ENCODE measurements around the gene ANXA1. TPM values are rescaled to one million over a fixed set of nuclear protein-coding genes. Genes with fewer than 3 reads are reported as not detected.

ANXA1 gene
- total and polyA plus RNA-seq, 10 donors, result 45.5 to 123 (median 73.3) TPM

DNA sequence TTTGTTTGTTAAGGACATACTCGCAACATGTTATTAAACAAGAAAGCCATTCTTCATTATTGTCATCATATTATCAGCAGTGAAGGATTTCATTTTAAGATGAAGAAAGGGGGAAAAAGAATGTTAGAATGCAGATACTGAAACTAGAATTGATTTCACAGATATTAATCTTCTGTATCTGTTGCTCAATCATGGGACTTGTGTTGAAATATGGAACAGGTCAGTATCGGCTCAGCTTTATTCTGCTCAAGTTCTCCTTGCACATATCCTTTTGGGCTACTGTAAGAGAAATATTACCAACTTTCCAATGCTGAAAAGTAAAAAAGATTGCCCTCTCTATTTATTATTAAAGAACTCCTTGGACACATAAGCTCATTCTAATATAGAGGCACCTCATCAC lies 13.8 kb upstream of the ANXA1 start:
- Histone ChIP-seq H3K9me3 (no peaks in the 10 kb centered on the region), H3K27me3 (replicated peaks in 1 of 7) (no peaks in the 10 kb centered on the region)
- WGBS, 5 donors, result 66 to 85% (median 82%) methylated on average over 2 of the region's 2 CpGs

DNA sequence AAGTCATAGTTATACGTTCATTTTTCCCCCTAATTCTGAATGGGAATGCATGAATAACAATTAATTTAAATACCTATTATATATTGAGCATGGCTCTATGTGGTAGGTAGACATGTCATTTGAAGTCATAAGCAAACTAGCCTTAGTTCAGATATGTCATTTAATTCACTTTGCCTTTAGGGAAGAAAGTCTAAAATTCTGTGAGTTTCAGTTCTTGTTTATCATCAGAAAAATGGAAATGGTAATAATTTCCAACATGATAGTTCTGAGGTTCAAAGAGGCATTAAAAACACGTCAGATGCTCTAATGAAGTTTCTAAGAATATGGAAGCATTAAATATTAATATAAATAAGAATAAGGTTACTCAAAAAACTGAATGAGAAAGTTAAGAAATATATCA lies 13.1 kb upstream of the ANXA1 start:
- TF ChIP-seq POLR2AphosphoS5 (IDR thresholded peaks at IDR 0.05) (no peak), POLR2A (IDR thresholded peaks at IDR 0.05) (no peak)
- TF ChIP-seq, protein P1, sequence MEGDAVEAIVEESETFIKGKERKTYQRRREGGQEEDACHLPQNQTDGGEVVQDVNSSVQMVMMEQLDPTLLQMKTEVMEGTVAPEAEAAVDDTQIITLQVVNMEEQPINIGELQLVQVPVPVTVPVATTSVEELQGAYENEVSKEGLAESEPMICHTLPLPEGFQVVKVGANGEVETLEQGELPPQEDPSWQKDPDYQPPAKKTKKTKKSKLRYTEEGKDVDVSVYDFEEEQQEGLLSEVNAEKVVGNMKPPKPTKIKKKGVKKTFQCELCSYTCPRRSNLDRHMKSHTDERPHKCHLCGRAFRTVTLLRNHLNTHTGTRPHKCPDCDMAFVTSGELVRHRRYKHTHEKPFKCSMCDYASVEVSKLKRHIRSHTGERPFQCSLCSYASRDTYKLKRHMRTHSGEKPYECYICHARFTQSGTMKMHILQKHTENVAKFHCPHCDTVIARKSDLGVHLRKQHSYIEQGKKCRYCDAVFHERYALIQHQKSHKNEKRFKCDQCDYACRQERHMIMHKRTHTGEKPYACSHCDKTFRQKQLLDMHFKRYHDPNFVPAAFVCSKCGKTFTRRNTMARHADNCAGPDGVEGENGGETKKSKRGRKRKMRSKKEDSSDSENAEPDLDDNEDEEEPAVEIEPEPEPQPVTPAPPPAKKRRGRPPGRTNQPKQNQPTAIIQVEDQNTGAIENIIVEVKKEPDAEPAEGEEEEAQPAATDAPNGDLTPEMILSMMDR (IDR thresholded peaks at IDR 0.05 in 8 of 11, conservative IDR thresholded peaks at IDR 0.05 in 3 of 11), result no peak

More for the DNA sequence above, 13.8 kb upstream of the ANXA1 start:
- DNase-seq, result no peak
- Histone ChIP-seq H3K4me1 (peaks cover 3 to 21% (median 5%) of the 10 kb centered on the region in 6 donors), H3K4me3 (no peak overlapping the region), H3K36me3 (no peaks in the 10 kb centered on the region), H3K27ac (no peak overlapping the region)
- TF ChIP-seq, protein P1 (IDR thresholded peaks at IDR 0.05 in 8 of 11, conservative IDR thresholded peaks at IDR 0.05 in 3 of 11), result no peak
- TF ChIP-seq POLR2AphosphoS5 (IDR thresholded peaks at IDR 0.05) (no peak), POLR2A (IDR thresholded peaks at IDR 0.05) (no peak)
- intact Hi-C loops (cut with DNase I; ENCODE audit: low total_unique reads), result no loop called here

DNA sequence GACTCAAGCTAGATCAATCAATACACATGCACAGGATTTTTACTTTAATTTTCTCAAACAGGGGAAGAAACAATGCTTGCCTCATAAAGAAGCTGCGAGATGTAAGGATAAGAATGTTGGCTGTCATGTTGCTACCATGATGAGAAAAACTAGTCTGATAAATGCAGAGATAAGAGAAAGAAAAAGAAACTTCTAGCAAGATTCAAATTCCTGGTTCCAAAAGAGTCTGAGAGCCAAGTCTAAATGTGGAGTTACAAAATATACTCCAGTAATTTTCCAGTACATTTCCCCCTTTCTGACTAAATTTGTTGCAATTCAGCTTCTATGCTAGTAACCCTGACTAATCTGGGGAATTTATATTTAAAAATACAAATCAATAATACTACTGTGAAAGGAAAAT lies 10.4 kb upstream of the ANXA1 start:
- no peak for DNase-seq
- Histone ChIP-seq H3K36me3 (no peaks in the 10 kb centered on the region), H3K27ac (no peak overlapping the region), H3K4me3 (no peak overlapping the region), H3K27me3 (replicated peaks in 1 of 7) (no peaks in the 10 kb centered on the region), H3K9me3 (no peaks in the 10 kb centered on the region), H3K4me1 (peaks cover 0 to 41% (median 12%) of the 10 kb centered on the region in 6 donors)
- intact Hi-C loops (cut with DNase I; ENCODE audit: low total_unique reads), result no loop called here
- 79 to 87% (median 84%) methylated on average over 1 of the region's 1 CpG for WGBS, 5 donors
- TF ChIP-seq, protein P1 (IDR thresholded peaks at IDR 0.05 in 8 of 11, conservative IDR thresholded peaks at IDR 0.05 in 3 of 11), result no peak
- TF ChIP-seq POLR2AphosphoS5 (IDR thresholded peaks at IDR 0.05) (no peak), POLR2A (IDR thresholded peaks at IDR 0.05) (no peak)

More for the DNA sequence above, 13.1 kb upstream of the ANXA1 start:
- intact Hi-C loops (cut with DNase I; ENCODE audit: low total_unique reads), result no loop called here
- 67 to 80% (median 74%) methylated on average over 2 of the region's 2 CpGs for WGBS, 5 donors
- DNase-seq, result no peak
- H3K27ac ChIP-seq, result no peak overlapping the region
- no peaks in the 10 kb centered on the region for H3K36me3 ChIP-seq
- no peaks in the 10 kb centered on the region for H3K27me3 ChIP-seq (replicated peaks in 1 of 7)
- H3K4me1 ChIP-seq, result peaks cover 0 to 18% (median 3%) of the 10 kb centered on the region in 6 donors
- no peaks in the 10 kb centered on the region for H3K9me3 ChIP-seq
- no peak overlapping the region for H3K4me3 ChIP-seq

DNA sequence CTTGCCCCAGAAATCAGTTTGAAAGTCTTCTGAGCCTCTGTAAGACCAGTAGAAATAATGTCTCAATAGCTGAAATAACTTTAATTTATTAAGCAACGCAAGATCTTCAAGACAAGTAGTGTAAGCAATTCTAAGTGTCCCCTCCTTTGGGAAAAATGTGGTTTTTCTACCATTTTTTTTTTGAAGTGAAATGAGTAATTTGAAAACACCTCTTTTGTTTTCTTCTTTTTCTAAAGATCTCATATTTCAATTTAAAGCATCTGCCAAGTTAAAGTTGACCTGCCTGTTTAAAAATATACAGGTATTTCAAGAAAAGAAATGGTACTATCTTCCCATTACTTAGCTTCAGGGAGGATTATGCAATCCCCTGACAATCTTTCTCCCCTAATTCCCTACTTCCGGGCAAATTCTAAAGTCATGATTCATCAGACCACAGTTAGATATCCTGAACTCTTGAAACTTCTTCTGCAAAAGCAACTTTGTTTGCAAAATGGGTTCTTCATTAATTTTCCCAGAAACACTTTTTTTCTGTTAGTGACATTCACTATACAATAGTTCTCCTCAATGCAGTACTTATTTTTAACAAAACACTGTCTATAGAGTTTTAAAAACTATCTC lies 7.8 kb upstream of the ANXA1 start:
- intact Hi-C loops (cut with DNase I; ENCODE audit: low total_unique reads), result no loop called here
- no peak for DNase-seq
- peaks cover under 1 to 52% (median 19%) of the 10 kb centered on the region in 6 donors for H3K4me1 ChIP-seq

More for the DNA sequence above, 7.8 kb upstream of the ANXA1 start:
- Histone ChIP-seq H3K36me3 (no peaks in the 10 kb centered on the region), H3K4me3 (no peak overlapping the region), H3K27ac (peak overlapping the region in 6 of 8 donors; percentile 18 to 59 (median 46)), H3K9me3 (no peaks in the 10 kb centered on the region), H3K27me3 (replicated peaks in 1 of 7) (no peaks in the 10 kb centered on the region)
- WGBS, 5 donors, result 20 to 44% (median 31%) methylated on average over 2 of the region's 2 CpGs
- TF ChIP-seq POLR2A (IDR thresholded peaks at IDR 0.05) (no peak), POLR2AphosphoS5 (IDR thresholded peaks at IDR 0.05) (no peak)
- TF ChIP-seq, protein P1 (IDR thresholded peaks at IDR 0.05 in 8 of 11, conservative IDR thresholded peaks at IDR 0.05 in 3 of 11), result no peak
